ENCODE results near the gene TRIM66.

GRCh38 chr11:8584511-8584910, 98.0 kb downstream of the TRIM66 start:
- TF ChIP-seq CTCF (IDR thresholded peaks at IDR 0.05; ENCODE audit: borderline replicate concordance, extremely low read depth, low read length, poor library complexity, severe bottlenecking) = no peak
- TF ChIP-seq EZH2 (IDR thresholded peaks at IDR 0.05; ENCODE audit: borderline replicate concordance, low read depth, low read length, severe bottlenecking) = no peak
